Loucy (cell line): ENCODE results near the gene SLX4IP.

Experiments
- EZH2phosphoT487 ChIP-seq: fragments of 200-600 bp; IDR thresholded peaks from 2 replicates; pipeline ENCODE4 v1.6.1; 2018; ENCODE audit warnings: antibody characterized with exemption, mild to moderate bottlenecking, moderate library complexity, borderline replicate concordance
- TF ChIP-seq, protein P1 (sequence below): fragments of 200-600 bp; sonication (generic); conservative IDR thresholded peaks from 2 replicates; pipeline ENCODE4 v1.5.1; 2014; ENCODE audit warnings: mild to moderate bottlenecking, antibody characterized with exemption, low read length

DNA sequence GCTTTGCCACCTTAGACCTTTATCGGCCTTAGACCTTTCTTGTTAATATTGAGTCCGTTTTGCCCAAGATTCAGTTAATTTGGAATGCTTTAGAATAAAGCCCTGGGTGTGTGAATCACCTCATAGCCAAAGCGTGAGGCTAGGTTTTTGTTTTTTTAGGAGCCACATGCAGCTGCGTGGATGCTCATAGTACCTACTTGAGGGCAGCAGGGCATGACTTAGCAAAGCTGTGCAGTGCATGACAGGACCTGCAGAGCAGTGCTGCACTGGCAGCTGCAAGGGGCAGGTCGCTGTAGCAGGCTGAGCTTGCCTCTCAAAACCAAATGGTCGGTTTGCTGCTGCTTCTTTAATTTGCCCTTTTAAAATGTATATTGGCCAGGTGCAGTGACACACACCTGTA, 122.6 kb downstream of the SLX4IP start:
- TF ChIP-seq, protein P1, sequence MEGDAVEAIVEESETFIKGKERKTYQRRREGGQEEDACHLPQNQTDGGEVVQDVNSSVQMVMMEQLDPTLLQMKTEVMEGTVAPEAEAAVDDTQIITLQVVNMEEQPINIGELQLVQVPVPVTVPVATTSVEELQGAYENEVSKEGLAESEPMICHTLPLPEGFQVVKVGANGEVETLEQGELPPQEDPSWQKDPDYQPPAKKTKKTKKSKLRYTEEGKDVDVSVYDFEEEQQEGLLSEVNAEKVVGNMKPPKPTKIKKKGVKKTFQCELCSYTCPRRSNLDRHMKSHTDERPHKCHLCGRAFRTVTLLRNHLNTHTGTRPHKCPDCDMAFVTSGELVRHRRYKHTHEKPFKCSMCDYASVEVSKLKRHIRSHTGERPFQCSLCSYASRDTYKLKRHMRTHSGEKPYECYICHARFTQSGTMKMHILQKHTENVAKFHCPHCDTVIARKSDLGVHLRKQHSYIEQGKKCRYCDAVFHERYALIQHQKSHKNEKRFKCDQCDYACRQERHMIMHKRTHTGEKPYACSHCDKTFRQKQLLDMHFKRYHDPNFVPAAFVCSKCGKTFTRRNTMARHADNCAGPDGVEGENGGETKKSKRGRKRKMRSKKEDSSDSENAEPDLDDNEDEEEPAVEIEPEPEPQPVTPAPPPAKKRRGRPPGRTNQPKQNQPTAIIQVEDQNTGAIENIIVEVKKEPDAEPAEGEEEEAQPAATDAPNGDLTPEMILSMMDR = no peak
- no peak for TF ChIP-seq EZH2phosphoT487
